KBM-7 (cell line): ENCODE results near the gene BBS4.
A peak's percentile ranks its signal among the peaks of the same experiment; 100 is the strongest.

Experiments used
- DNase-seq: peaks from one replicate; pipeline ENCODE4 v3.0.0-alpha.2; 2015
- in situ Hi-C: fragments of 300-500 bp; cut with MboI; formaldehyde crosslinking; loops from 2 replicates; pipeline ENCODE4 v1.14.3; 2020; ENCODE audit warnings: low sequenced_read_pairs, low pct_unique_long_range_greater_than_20kb, mixed read lengths

BBS4 gene

GRCh38 chr15:72749700-72750099 lies 63.7 kb downstream of the BBS4 start:
- in situ Hi-C loops = no loop called here

GRCh38 chr15:72751751-72752455 lies 65.9 kb downstream of the BBS4 start:
- peak; percentile 94 for DNase-seq
- in situ Hi-C loops = no loop called here

More at GRCh38 chr15:72749700-72750099, 63.7 kb downstream of the BBS4 start:
- DNase-seq = no peak

- DNase-seq = no peak
- in situ Hi-C loops = no loop called here
Measured at GRCh38 chr15:72754096-72754495, 68.1 kb downstream of the BBS4 start.

- in situ Hi-C loops = no loop called here
- no peak for DNase-seq
Measured at GRCh38 chr15:72758182-72758581, 72.2 kb downstream of the BBS4 start.

- in situ Hi-C loops = no loop called here
- DNase-seq = no peak
Measured at GRCh38 chr15:72760590-72761260, 74.7 kb downstream of the BBS4 start.

- DNase-seq = no peak
- in situ Hi-C loops = no loop called here
Measured at GRCh38 chr15:72764656-72765055, 78.6 kb downstream of the BBS4 start.

- DNase-seq = no peak
- in situ Hi-C loops = no loop called here
Measured at GRCh38 chr15:72766025-72766424, 80.0 kb downstream of the BBS4 start.

- in situ Hi-C loops = no loop called here
- no peak for DNase-seq
Measured at GRCh38 chr15:72766780-72767179, 80.8 kb downstream of the BBS4 start.

GRCh38 chr15:72770673-72771328 lies 84.8 kb downstream of the BBS4 start:
- DNase-seq = no peak
- in situ Hi-C loops = no loop called here

- DNase-seq = no peak
- in situ Hi-C loops = no loop called here
Measured at GRCh38 chr15:72771329-72771725, 85.3 kb downstream of the BBS4 start.

GRCh38 chr15:72774696-72775383 lies 88.8 kb downstream of the BBS4 start:
- in situ Hi-C loops = no loop called here
- peak; percentile 70 for DNase-seq

- in situ Hi-C loops = no loop called here
- no peak for DNase-seq
Measured at GRCh38 chr15:72778796-72779195, 92.8 kb downstream of the BBS4 start.

- in situ Hi-C loops = no loop called here
- DNase-seq = peak; percentile 48
Measured at GRCh38 chr15:72781631-72782030, 95.6 kb downstream of the BBS4 start.

GRCh38 chr15:72782274-72783003 lies 96.4 kb downstream of the BBS4 start:
- no peak for DNase-seq
- in situ Hi-C loops = no loop called here

- DNase-seq = peak; percentile 90
- in situ Hi-C loops = no loop called here
Measured at GRCh38 chr15:72783004-72783639, 97.1 kb downstream of the BBS4 start.

- peak; percentile 98 for DNase-seq
- in situ Hi-C loops = no loop called here
Measured at GRCh38 chr15:72783640-72784455, 97.8 kb downstream of the BBS4 start, which contains the start of gene ADPGK. Gene ADPGK (minus strand): TSS chr15:72783758. CDS start chr15:72783691, 67 bp downstream.

GRCh38 chr15:72784456-72784876 lies 98.5 kb downstream of the BBS4 start:
- no peak for DNase-seq

GRCh38 chr15:72785432-72785831 lies 99.4 kb downstream of the BBS4 start:
- no peak for DNase-seq
- in situ Hi-C loops = no loop called here

More at GRCh38 chr15:72784456-72784876, 98.5 kb downstream of the BBS4 start:
- in situ Hi-C loops = no loop called here
